HG03354 (cell line): ENCODE data around the gene ZNF689.

Experiments
- ATAC-seq: cut with Tn5 transposase; IDR thresholded peaks from one replicate; pipeline ENCODE4 v1.9.1; 2021; ENCODE audit warnings: mild to moderate bottlenecking; ENCODE audit not compliant: unreplicated experiment, poor library complexity, severe bottlenecking

The ZNF689 gene

DNA sequence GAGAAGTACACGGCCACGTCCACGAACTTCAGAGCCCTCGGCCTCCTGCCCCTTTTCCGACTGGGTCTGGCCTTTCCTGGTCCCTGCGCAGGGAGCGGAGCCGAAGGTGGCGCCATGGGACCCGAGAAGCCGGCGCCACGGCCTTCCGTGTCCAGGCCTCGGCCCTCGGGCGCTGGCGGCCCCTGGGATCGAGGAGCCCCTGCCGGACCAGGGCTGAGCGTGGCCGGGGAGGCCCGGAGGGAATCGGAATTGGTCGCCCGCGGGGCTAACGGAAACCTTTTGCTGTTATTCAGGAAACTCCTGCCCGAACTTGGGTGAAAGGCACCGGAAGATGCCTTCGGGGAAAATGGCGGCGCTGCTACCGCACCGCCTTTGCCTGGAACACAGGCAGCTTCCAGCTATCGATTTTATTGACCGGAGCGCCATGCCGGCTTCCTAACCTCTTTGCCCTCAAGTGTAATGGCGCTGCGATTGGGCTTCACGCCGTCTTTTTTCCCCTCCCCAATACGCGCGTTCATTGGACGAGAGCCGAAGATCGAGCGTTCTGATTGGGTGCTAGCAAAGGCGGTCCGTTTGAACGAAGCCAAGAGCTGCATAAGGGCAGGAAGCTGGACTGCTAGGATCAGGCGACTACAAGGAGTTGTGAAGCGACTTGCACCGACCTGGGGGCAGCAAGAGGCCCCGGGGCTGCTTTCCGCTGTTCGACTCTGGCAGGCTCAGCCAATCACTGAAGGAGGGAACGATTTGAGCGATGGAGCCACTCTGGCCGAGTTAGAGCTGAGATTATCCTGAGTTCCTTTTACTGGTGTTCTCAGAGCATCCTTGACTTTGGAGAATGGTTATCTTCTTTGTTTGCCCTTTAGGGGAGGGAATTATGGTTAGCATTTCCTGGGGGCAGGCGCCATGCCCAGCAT is at the start of gene ZNF689:
ZNF689 (minus strand) TSS at position 464 of the 914 bp plus-strand sequence; CDS start at position 116, 348 bp downstream.
- ATAC-seq: peak; percentile 91

DNA sequence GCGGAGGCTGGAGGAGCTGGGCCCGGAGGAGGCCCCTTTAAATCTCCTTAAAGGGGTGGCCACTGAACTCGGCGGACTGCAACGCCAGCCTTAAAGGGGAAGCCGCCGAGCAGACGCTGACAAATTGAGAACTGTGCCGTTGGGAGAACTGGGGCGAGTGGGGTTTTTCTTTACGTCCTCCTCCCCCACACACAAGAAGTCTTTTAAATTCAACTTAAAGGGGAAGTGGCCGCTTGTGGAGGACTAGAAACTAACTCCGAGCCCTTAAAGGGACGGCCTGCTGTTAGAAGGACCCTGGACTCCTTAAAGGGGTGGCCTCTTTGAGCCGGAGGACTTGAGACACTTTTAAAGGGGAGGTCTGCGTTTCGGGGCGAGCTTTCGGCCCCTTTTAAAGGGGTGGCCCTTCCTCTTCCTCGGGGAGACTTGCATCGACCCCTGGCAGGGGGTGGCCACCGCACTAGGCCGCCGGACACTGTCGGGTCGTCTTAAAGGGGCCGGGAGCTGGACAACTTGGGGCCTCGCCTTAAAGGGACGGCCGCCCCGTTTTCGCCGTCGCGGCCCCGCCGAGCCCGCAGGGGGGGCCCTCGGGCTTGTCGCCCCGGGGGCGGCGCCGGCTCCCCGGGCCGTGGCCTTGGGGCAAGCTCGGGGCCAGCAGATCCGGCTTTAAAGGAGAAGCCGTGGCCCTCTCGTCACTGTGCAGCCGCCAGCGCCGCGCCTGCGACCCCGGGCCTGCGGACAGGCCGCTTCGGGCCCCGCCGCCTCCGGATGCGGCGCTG is 48.7 kb upstream of the ZNF689 start:
- peak; percentile 33 for ATAC-seq

DNA sequence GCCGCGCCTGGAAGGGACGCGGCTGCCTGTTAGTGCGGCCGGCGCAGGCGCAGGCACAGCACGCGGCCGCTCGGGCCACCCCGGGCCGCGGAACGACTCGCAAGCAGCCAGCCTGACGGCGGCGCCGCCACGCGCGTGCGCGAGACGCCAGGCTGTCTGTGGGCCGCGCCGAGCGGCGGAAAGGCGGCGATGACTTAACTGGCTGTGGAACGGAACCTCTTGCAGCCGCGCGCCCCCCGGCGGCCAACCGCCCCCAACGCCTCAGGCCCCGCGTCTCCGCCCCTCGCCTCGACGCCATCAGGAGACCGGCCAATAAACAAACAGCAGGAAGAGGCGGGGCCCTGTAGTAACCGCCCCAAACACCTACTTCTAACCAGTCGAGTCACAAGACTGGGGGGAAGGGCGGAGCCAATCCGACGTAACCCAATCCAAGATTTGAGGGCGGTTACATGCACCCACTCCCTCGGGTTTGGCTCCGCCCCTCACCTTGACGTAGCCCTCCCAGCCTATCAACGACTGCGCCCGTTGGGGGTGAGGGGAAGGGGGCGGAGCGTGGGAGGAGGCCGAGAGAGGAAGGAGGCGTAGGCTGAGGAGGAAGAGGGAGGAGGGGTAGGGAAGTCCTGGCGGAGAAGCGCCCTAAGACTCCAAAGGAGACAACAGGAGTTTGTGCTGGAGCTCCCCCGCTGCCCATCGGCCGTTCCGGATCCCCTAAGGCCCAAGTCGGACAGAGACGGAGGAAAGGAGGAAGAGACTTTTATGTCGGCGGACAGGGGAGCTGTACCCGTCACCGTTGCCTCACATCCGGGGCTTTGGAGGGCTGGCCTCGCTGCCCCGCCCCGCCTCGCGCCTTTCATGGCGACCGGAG is 47.9 kb upstream of the ZNF689 start, which contains the start of gene FBRS:
FBRS (plus strand) TSS at position 566 of the 865 bp plus-strand sequence. CDS start 1,088 bp downstream, outside the sequence.
- ATAC-seq: peak; percentile 75

DNA sequence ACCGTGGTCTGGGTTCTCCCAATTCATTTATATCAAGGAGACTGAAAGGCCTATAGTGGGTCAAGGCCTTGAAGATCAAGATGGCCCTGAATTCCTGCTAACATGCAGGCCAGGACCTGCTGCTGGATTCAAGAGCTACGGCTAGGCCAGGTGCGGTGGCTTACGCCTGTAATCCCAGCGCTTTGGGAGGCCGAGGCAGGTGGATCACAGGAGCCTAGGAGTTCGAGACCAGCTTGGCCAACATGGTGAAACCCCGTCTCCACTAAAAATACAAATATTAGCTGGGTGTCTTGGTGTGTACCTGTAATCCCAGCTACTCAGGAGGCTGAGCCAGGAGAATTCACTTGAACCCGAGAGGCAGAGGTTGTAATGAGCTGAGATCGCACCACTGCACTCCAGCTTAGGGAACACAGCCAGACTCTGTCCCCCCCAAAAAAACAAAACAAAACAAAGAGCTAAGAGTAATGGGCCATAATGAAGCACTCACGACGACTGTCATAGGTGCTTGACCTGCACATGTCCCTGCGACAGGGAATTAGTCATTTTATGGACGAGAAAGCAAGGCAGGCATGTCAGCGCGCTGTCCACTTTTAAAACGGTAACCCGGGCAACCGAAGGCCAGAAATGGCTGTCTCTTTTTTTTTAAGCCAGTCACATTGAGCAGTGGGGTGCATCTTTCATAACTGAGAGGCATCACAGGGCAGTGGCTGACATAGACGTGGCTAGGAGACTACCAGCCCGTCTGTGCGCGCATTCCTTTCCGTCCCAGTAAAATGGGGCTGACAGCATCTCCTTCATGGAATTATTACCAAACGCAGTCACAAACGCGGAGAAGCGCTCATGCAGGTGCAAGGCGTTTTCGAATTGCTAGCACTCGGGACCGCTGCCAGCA is 47.0 kb upstream of the ZNF689 start:
- no peak for ATAC-seq

DNA sequence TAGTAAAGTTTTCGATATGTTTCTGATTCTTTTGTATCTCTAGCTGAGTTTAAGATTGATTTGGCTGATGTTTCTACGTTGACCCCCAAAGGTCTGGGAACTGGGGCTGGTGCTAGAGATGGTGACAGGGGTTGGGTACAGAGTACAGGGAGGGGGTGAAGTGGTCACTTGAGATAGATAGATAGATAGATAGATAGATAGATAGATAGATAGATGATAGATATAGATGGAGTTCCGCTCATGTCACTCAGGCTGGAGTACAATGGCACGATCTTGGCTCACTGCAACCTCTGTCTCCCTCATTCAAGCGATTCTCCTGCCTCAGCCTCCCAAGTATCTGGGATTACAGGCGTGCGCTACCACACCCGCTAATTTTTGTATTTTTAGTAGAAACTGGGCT is 46.2 kb upstream of the ZNF689 start:
- no peak for ATAC-seq

DNA sequence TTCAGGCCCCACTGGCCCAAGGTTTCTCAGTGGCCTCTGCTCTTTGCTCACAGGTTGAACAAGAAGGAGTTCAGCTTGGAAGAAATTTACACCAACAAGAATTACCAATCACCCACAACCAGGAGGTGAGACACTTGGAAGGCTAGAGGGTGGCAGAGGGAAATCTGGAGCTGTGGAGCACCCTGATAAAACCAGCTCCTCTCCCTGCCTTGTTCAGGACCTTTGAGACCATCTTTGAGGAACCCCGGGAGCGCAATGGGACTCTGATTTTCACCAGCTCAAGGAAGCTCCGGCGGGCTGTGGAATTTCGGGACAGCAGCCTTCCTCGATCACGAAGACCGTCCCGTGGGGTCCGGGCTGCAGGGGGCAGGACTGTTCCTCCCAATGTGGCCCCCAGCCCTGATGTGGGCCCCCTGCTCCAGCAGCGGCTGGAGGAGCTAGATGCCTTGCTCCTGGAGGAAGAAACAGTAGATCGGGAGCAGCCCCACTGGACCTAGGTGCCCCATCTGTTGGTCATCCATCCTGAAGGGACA is 45.7 kb upstream of the ZNF689 start:
- no peak for ATAC-seq

DNA sequence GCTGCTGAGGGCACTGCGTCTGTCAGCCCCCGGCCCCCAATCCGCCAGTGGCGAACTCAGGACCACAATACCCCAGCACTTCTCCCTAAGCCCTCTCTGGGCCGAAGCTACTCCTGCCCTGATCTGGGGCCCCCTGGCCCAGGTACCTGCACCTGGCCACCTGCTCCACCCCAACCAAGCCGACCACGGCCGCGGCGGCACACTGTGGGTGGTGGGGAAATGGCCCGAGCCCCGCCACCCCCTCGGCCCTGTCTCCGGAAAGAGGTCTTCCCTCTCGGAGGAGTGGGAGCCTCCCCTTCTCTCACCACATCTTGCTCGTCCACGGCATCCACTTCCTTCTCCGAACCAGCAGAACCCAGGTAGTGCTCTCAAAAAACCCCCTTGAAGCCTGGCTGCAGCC is 44.7 kb upstream of the ZNF689 start:
- ATAC-seq: no peak

DNA sequence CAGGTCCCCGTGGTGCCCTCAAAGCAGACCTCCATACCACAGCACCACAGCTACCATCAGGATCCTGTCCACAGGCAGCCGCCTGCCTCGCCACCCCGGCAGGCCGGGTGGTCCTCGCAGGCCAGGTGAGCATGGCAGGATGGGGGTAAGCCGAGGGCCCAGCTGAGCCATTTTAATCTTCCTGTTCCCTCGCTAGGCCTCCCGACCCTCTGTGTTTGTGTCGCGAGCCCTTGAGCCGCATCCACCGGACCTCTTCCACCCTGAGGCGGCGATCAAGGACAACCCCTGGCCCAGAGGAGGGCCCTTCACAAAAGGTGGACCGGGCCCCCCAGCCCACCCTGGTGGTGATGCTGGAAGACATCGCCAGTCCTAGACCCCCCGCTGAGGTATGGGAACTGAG is 42.5 kb upstream of the ZNF689 start:
- no peak for ATAC-seq

DNA sequence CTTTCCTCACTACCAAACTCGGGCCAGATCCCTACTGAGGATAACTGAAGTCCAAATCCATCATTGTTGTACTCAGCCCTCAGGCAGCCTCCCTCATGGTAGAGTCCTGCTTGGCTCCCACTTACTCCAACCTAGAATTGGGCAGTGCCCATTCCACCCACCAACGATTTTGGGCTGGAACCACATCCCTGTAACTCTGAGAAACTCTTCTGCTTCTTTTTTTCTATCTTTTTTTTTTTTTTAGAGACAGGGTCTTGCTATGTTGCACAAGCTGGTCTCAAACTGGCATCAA is 41.8 kb upstream of the ZNF689 start:
- ATAC-seq: no peak

DNA sequence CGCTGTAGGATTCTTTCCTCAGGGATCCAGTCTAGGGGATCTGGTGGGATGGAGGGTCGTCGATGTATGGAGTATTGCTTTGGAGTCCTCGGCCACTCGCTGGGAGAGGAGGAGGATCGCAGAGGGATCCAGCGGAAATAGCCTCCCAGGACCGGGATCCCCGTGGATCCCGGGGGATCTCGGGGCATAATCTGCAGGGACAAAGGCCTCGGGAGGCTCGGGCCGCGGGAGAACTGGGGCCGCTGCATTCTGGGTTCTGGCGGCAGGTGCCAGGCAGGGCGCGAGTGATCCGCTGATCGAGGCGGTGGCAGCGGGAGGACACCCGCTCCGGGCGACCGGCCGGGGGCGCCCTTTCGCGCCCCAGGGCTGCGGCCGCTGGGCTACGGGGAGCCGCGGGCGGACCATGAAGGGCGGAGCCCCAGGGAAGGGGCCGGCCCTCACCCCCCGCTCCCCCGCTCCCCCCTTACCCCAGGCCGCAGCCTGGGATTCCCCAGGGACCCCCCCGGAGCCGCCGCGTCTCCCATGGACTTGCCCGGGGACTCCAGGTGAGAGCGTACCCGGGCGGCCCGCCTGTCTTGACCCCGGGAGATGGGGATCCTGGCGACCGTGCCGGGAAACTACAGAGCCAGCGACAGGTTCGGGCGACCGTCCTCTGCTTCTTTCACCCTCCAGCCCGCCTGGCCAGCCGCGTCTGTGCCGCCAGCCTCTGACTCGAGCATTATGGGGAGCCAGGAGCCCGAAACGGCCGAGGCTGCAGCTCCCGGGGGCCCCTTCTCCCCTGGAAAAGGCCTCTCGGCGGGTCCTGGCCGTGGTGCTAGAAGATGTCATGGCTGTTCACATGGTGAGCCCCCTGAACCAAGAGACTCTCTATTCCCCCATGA is 41.2 kb upstream of the ZNF689 start:
- peak; percentile 49 for ATAC-seq

DNA sequence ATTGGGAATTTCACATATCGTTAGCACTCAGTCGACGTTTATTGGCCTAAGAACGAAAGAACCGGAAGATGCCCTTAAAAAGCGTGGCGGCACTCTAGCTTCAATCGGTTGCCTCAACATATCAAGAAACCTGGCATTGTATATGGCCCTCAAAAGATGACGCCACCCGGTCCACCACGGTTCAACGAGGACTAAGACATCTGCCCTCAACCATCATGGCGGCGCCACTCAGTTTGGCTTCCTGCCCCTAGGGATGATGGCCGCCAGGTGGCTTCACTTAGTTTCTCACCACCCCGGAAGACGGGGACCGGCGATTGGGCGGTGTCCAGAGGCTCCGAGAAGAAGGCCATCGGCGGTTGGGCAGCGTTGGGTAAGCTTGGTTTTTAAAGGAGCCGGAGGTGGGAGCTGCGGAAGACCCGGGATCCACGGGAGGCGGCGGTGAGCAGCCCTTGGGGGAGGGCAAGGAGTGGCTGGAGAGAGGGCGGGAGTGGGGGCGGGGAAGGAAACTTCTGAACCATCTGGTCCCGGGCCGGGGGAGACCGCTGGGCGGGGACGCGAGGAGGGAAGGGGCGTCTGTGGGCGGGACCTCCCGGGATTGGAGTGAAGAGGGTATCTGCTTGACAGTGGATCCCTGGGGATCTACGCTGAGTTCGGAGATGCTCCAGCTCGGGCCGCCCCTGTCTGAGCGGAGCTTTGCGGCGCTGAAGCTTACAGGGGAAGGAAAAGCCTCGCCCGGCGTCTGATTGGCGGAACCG is 40.4 kb upstream of the ZNF689 start, which contains the start of gene PRR14:
PRR14 (plus strand) TSS at position 592 of the 755 bp plus-strand sequence. CDS start 686 bp downstream, outside the sequence.
- peak; percentile 76 for ATAC-seq

DNA sequence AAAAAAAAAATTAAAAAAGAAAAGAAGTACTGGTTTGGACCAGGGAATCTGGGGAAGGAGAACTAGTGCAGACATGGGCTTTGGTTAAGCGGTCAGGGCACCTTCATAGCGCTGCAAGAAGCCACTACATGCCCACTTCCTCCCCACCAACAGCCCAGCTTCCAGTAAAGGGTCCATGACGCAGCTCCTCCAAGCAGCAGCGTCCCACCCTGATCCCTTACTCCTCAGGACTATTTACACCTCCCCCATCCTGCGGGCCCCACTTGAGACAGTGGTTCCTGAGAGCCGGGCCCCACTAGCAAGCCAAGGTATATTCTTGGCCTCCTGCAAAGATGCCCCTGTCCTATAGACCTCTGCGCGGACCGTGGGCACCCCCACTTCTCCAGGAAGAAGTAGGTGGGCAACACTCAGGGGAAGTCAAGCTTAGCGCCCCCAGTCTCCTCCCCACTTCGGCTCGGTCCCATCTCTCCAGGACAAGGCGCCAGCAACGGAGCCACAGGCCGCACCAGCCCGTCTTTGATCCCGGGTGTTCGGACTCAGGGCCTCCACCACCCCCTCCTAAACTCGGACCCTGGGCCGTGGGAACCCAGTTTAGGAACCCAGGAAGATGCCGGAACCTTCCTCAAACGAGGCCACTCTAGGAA is 39.7 kb upstream of the ZNF689 start:
- ATAC-seq: peak; percentile 4

DNA sequence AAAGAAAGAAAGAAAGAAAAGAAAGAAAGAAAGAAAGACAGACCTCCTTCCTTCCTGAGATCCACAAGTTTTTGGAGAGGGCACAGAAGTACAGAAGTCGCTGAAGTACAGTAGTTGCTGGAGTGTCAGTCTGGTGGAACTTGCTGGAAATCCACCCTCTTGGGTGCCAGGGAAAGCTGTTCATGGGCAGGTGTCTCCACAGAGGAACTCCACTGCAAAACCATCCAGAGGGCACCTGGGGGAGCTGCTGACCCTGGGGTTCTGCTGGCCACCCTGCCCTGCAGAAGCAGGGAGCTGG is 37.0 kb upstream of the ZNF689 start:
- no peak for ATAC-seq

DNA sequence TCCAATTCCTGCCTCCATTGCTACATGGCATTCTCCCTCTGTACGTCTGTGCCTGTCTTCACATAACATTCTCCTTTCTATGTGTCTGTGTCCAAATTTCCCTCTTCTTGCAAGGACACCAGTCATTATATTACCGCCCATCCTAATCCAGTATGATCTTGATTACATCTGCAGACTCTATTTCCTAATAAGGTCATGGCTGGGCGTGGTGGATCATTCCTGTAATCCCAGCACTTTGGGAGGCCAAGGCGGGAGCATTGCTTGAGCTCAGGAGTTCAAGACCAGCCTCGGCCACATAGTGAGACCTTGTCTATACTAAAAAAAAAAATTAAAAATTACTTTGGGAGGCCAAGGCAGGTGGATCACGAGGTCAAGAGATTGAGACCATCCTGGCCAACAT is 35.5 kb upstream of the ZNF689 start:
- no peak for ATAC-seq

DNA sequence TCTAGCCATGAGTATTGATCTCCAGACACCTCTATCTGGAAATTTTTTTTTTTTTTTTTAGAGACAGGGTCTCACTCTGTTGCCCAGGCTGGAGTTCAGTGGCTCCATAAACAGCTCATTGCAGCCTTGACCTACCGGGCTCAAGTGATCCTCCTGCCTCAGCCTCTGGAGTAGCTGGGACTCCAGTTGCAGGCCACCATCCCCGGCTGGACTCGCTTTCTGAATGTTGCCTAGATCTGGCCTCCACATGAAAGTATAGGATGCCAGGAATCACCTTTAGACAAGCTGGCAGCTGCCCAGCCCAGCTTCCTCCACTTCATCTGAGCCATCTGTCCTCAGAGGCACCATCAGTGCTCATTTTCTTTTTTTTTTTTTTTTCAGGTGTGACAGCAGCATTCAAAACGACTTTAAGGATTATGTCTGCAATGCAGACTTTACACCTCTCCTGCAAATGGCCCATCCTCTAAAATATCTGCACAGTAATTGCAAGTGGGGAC is 34.2 kb upstream of the ZNF689 start:
- no peak for ATAC-seq

DNA sequence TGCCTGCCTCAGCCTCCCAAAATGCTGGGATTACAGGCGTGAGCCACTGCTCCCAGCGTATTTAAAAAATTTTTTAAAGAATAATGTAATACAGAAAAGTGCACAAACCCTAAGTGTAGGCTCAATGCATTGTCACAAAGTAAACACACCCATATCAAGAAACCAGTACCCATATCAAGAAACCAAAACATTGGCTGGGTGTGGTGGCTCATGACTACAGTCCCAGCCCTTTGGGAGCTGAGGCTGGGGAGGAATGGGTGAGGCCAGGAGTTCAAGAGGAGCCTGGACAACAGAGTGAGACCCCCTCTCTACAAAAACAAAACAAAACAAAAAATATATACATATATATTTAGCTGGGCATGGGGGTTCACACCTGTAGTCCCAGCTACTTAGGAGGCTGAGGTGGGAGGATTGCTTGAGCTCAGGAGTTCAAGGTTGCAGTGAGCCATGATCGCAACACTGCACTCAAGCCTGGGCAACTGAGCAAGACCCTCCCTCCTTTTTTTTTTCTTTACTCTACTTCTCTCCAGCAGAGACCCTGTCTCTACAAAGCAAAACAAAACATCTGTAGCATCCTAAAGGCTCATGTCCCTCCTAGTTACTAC is 31.3 kb upstream of the ZNF689 start:
- no peak for ATAC-seq
